GM18507 (cell line): ENCODE data around the gene MYPN.
"Not testable (repeated sequence)": the region's sequence is repeated elsewhere in the genome, so short reads cannot be mapped to it uniquely, and the experiment has no call there.

Experiments
- DNase-seq: peaks from one replicate; pipeline ENCODE4 v3.0.0; 2011; ENCODE audit warnings: low read depth; ENCODE audit not compliant: insufficient read length; ENCODE audit errors: extremely low spot score
- FAIRE-seq: peaks from 2 replicates; lab custom pipeline; 2011; peaks lifted over from hg19 to GRCh38; lab: Jason Lieb, UNC

MYPN gene

DNA sequence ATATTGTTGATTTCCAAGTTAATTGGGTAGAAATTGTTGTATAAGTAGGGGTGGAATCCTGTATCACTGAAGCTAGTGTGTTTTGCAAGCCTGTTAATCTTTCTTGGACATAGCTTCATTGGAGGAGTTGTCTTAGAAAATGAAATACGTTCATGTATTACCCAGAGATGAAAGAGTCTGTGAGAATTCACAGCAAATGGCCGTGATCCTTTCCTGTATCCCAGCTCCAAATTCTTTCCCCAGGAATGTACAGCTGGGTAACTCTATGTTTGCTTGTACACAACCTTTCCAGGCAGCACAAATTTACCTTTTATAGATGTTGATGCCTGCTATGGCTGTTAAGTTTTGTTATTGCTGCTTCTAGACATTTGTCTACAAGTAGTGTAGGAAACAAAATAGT is 18.7 kb downstream of the MYPN start:
- DNase-seq: no peak
- no peak for FAIRE-seq

DNA sequence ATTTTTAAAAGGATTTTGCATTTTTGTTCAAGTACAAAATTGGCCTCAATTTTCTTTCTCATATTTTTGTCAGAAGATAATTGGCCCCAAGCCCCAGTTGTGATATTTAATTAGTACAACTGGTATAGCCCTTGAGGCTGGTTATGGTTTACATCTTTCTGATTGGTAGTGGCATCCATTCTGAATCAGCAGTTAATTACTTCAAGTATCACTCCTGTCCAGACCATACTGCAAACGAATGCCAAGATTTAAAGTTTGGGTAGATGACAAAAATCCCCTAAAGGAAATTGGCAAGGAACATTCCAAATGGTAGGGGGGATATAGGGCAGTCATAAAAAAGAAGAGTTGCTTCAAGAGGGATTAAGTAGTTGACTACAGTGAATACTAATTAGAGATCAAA is 23.1 kb downstream of the MYPN start:
- DNase-seq (no peak), FAIRE-seq (no peak)

DNA sequence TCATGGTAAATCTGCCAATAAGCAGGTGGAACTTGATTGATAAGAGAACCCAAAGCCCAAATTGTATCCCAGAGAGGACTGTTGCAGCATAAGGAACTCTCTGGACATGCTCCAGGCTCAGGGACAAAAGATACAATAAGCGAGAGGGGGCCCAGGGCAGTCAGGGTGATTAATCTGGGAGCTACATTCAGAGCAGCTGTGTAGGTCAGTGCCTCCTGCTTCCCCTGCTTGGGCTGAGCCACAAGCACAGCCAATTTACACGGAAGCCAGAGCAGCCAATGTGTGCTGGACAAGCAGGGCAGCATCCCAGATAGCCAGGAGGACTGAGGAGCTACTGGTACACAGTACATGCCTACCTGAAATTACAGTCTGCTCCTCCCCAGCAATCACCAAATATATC is 24.2 kb downstream of the MYPN start:
- FAIRE-seq (no peak), DNase-seq (no peak)

DNA sequence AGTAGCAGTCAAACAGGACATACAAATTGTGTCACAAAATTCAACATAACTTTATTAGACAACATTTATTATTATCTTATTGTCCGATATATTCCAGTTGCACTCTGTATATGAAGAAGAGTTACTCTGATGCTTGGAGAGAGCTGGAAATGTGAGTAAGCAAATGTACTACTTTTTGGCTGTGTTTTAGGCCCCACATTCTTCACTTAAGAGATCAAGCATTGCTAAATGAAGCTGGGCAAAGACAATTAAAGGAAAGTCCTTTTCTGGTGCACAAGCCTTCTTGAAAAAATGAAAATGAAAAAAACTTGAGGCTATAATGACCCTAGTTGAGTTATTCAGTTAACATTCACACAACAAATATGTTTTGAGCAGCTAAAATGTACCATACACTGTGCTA is 26.1 kb downstream of the MYPN start:
- FAIRE-seq (no peak), DNase-seq (no peak)

DNA sequence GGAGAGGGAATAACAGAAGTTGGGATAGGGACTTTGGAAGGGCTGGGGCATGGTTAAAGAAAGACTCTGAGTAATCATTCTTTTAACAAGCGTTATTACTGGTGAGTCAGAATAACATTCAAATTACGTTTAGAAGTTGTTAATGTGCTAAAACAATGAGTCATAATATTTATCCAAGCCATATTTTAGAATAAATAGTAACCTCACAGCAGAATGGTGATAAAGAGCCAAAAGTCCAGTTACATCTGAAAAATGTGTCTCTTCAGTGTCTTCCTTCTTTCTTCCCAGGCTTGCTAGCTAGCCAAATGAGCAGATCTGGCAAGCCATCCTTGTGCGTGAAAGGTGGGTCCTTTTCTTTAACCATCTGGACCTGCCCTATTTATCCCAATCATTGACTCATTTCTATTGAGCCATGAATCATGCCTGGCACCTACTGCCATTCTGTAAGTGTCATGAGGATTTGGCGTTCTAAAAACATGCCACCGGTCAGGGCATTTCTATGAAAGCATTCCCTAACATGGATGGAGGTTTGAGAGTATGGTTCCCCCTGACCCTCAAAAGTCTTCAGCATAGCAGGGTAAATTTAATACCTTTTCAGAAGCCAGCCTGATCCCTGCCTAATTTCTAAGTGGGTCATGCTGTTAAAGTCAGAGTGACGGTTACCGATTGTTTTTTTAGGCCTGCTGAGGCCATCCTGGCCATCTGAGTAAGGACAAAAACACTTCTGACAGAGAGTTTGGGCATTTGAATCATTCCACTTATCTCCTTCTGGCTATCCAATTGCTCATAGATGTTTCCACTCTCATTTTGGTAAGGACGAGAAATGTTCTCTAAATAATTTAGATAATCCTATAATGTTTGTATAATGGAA is 26.9 kb downstream of the MYPN start:
- DNase-seq (no peak), FAIRE-seq (no peak)

DNA sequence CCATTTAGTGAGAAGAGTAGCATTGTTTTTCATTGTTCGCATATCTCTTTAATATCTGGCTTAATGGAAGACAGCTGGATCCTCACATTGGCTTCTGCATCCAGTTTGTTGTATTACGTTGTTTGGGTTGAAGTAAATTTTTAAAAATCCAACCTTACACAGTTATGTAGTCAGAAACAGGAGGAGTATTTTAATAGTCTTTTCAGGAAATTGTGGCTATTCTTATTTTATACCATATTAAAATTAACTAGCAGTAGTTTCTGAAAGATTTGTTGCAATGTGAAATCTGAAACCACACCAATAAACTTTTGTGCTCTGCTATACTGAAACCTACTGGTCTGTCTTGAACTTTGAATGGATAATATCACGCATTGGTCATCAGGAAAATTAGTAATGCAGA is 27.9 kb downstream of the MYPN start:
- FAIRE-seq (no peak), DNase-seq (no peak)

GRCh38 chr10:68138526-68138925 is 29.2 kb downstream of the MYPN start:
- FAIRE-seq (no peak), DNase-seq (no peak)

DNA sequence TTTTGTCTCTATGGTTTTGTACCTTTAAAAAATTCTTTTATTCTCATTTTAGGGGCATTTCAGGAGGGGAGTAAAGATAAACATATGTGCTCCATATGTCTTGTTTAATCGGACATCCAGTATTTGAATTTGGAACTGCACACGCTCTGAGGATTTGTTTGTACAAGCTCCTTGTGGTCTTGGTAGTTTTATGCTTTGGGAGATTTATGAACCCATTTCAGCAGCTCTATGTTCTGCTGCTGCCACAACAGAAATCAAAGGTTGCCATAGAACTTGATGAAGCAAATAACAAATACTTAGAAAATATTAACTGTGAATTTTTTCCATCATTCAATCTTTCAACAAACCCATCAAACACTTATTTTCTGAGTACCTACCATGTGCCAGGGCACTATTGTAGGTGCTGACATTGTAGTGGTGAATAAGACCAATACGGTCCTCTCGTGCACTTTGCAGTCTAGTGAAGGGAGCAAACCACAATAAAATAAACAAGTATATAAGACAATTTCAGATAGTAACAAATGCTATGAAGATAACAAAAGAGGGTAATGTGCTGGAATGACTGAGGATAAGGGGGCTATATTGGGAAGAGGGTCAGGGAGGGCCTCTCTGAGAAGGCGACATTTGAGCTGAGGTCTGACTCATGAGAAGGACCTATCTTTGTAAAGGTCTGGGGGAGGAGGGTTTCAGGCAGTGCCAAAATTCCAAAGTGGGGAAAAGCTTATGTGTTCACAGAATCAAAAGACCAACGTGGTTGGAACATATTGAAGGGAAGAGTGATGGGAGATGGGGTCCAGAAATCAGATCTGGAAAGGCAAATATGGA is 30.4 kb downstream of the MYPN start:
- FAIRE-seq: no peak
- DNase-seq: no peak

DNA sequence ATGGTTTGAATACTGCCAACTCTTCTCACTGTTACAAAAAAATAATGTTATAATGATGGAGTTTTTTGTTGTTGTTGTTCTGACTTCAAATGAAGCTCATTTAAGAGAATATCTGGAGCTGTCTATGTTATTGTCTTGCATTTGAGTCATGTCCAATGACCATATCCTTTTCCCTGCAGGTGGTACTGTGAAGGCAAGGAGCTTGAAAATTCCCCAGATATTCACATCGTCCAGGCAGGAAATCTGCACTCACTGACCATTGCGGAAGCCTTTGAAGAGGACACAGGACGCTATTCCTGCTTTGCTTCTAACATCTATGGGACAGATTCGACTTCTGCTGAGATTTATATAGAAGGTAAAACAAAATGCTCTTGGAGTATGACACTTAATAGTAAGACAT is 33.5 kb downstream of the MYPN start:
- FAIRE-seq: no peak
- no peak for DNase-seq

GRCh38 chr10:68144709-68145108 is 35.4 kb downstream of the MYPN start:
- no peak for FAIRE-seq
- DNase-seq: no peak

DNA sequence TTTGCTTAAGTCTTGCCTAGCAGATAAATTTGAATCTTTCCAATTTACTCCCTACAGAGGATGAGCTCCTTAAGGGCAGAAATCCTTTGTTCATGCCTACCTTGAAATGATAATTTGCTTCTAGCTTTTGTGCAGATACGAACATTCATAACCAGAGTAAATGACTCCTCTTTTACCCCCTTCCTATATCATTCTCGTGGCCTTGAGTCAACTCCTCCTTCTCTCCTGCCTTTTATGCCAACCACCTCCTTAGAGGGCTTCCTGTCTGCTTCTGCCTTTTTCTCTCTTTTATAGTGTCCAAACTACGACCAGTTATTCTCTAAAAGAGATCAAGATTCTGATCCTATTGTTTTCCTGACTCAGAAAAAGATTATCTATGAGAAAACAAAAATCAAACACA is 36.4 kb downstream of the MYPN start:
- FAIRE-seq: no peak

GRCh38 chr10:68146133-68146532 is 36.8 kb downstream of the MYPN start:
- FAIRE-seq (peak; percentile 26), DNase-seq (no peak)

More for the DNA sequence above, 36.4 kb downstream of the MYPN start:
- DNase-seq: no peak

GRCh38 chr10:68151453-68151852 is 42.2 kb downstream of the MYPN start:
- no peak for FAIRE-seq

DNA sequence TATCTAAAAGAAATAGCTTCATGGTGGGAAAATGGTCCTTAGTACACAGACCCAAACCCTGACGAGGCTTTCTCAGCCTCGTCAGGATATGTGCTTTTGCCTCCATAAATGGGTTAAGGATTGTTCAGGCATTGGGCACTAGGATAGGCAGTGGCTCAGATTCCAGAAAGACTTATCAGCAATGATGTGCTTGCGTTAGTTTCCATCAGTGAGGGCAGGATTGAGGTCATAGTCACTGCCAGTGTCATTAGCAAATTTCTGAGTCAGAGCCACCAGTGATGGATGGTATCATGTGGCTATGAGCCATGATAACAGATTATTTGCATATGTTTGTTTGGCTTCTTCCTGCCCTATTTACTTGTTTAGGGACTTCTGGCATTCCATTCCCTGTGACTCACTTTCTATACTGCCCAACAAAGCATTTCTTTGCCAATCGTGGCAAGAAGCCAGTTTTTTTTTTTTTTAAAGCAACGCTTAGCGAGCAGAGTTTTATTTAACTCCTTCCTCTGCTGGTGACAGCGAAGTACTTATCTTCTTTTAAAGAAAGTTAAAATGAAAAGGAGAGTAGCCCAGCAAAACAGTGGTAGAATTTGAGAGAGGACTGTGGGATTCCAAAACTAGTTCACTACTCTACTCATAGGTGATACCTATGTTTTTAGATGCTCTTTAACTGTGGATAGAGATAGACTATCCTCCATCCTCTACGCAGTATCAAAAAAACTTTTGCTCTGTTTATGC is 44.4 kb downstream of the MYPN start:
- FAIRE-seq (no peak), DNase-seq (no peak)

More at GRCh38 chr10:68151453-68151852, 42.2 kb downstream of the MYPN start:
- no peak for DNase-seq

- FAIRE-seq (no peak), DNase-seq (no peak)
These were observed 44.9 kb downstream of the MYPN start for GRCh38 chr10:68154211-68154497.

- no peak for FAIRE-seq
These were observed 46.4 kb downstream of the MYPN start for GRCh38 chr10:68155615-68156210.

GRCh38 chr10:68156373-68157185 is 47.3 kb downstream of the MYPN start:
- FAIRE-seq: peak; percentile 52
- no peak for DNase-seq

More at GRCh38 chr10:68155615-68156210, 46.4 kb downstream of the MYPN start:
- no peak for DNase-seq

- FAIRE-seq, DNase-seq: not testable (repeated sequence)
These were observed 48.2 kb downstream of the MYPN start for GRCh38 chr10:68157522-68157921.

GRCh38 chr10:68158031-68158430 is 48.7 kb downstream of the MYPN start:
- no peak for DNase-seq
- no peak for FAIRE-seq
